ENCODE measurements around the gene CRIP2.

The CRIP2 gene

GRCh38 chr14:105477660-105478397, 3.2 kb downstream of the CRIP2 start:
- DNase-seq, result peak; percentile 53

- DNase-seq, result no peak
These were observed 4.0 kb downstream of the CRIP2 start for GRCh38 chr14:105478398-105479251.

GRCh38 chr14:105479431-105480158, 5.0 kb downstream of the CRIP2 start:
- DNase-seq, result no peak

GRCh38 chr14:105480199-105480746, 5.7 kb downstream of the CRIP2 start:
- DNase-seq, result no peak

- DNase-seq, result peak; percentile 85
These were observed 6.5 kb downstream of the CRIP2 start for GRCh38 chr14:105480807-105481801.

- DNase-seq, result peak; percentile 92
These were observed 7.4 kb downstream of the CRIP2 start for GRCh38 chr14:105481886-105482457.

- DNase-seq, result no peak
These were observed 8.0 kb downstream of the CRIP2 start for GRCh38 chr14:105482486-105483110.

- DNase-seq, result no peak
These were observed 8.9 kb downstream of the CRIP2 start for GRCh38 chr14:105483300-105484068.

GRCh38 chr14:105484069-105484996, 9.7 kb downstream of the CRIP2 start:
- DNase-seq, result peak; percentile 48

GRCh38 chr14:105484997-105485393, 10.4 kb downstream of the CRIP2 start:
- DNase-seq, result no peak

GRCh38 chr14:105485739-105486162, 11.1 kb downstream of the CRIP2 start:
- peak; percentile 44 for DNase-seq

- DNase-seq, result no peak
These were observed 11.7 kb downstream of the CRIP2 start, which contains the start of gene CRIP1 for GRCh38 chr14:105486163-105486973. TSS of gene CRIP1 (plus strand) at chr14:105486886. CDS start at chr14:105487260, 374 bp downstream.

- peak; percentile 39 for DNase-seq
These were observed 12.4 kb downstream of the CRIP2 start for GRCh38 chr14:105486974-105487448.

GRCh38 chr14:105487449-105487985, 12.9 kb downstream of the CRIP2 start:
- DNase-seq, result peak; percentile 52

- peak; percentile 27 for DNase-seq
These were observed 13.6 kb downstream of the CRIP2 start for GRCh38 chr14:105487986-105488777.

- DNase-seq, result no peak
These were observed 14.3 kb downstream of the CRIP2 start for GRCh38 chr14:105488781-105489541.

All from stimulated activated naive CD4-positive, alpha-beta T cell treated with Interleukin-2 at 50 U/mL for 16 hours (primary cell).